GM18951 (cell line): ENCODE data around the gene DNAJC12.
"Not testable (repeated sequence)": the region's sequence is repeated elsewhere in the genome, so short reads cannot be mapped to it uniquely, and the experiment has no call there.

Source experiments
- POLR2A ChIP-seq: IDR thresholded peaks from 4 replicates; pipeline ENCODE4 v1.6.1; 2011; ENCODE audit warnings: mild to moderate bottlenecking; ENCODE audit not compliant: insufficient read length, insufficient read depth; ENCODE audit errors: extremely low read depth
- in situ Hi-C: fragments of 300-500 bp; cut with MboI; formaldehyde crosslinking; loops from one replicate; pipeline ENCODE4 v1.12.0; 2022; ENCODE audit warnings: low sequenced_read_pairs, mixed read lengths, inconsistent platforms; ENCODE audit not compliant: unreplicated experiment

The DNAJC12 gene

GRCh38 chr10:67779465-67780203, 58.4 kb downstream of the DNAJC12 start:
- in situ Hi-C loops = loop anchor here (5.0 kb wide), 1 partner anchor 82 kb away; the partner anchor contains the start of gene CTNNA3
- TF ChIP-seq POLR2A = no peak

GRCh38 chr10:67776371-67776770, 61.6 kb downstream of the DNAJC12 start:
- in situ Hi-C loops = loop anchor here (5.0 kb wide), 1 partner anchor 79 kb away; the partner anchor contains the start of gene CTNNA3
- TF ChIP-seq POLR2A = no peak

GRCh38 chr10:67775279-67775678, 62.7 kb downstream of the DNAJC12 start:
- in situ Hi-C loops = loop anchor here (5.0 kb wide), 1 partner anchor 78 kb away; the partner anchor contains the start of gene CTNNA3
- no peak for TF ChIP-seq POLR2A

GRCh38 chr10:67772894-67773511, 65.0 kb downstream of the DNAJC12 start:
- in situ Hi-C loops = no loop called here

DNA sequence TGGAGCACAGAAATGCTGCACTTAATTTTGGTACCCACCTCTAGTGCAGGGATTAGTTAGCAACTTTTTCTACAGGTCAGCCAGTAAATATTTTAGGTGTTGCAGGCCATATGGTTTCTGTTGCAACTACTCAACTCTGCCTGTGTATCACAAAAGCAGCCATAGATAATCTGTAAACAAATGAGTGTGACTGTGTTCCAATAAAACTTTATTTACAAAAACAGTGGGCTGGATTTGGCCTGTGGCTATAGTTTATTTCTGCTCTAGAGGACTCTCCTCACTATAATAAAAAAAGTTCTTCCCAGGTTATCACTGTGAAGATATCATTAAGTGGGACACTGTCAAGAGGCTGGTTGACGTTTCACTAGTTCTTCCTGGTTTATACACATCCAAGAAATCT, 65.8 kb downstream of the DNAJC12 start:
- TF ChIP-seq POLR2A = no peak
- in situ Hi-C loops = no loop called here

More at GRCh38 chr10:67772894-67773511, 65.0 kb downstream of the DNAJC12 start:
- TF ChIP-seq POLR2A = no peak

DNA sequence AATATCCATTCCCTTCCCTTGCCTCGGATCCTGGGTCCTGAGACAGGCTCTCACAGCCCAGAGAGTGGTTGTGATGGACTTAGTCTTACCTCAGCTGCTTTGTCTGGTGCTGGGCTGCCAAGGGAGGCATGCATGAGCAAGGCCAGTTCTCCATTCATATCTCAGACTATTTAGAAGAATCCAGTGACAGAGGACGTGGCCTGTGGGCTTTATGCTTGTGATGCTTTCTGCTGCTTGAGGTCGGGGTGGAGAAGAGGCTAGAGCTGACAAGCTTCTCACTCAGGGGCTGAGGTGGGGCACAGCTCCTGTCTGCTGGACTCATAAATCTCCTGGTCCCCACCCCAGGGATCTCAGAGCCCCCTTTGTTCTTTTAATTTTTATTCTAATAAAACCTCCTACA, 66.8 kb downstream of the DNAJC12 start:
- in situ Hi-C loops = no loop called here
- no peak for TF ChIP-seq POLR2A

GRCh38 chr10:67770537-67770936, 67.5 kb downstream of the DNAJC12 start:
- in situ Hi-C loops = no loop called here

GRCh38 chr10:67767244-67767643, 70.7 kb downstream of the DNAJC12 start:
- in situ Hi-C loops = no loop called here
- TF ChIP-seq POLR2A = no peak

More at GRCh38 chr10:67770537-67770936, 67.5 kb downstream of the DNAJC12 start:
- TF ChIP-seq POLR2A = no peak

DNA sequence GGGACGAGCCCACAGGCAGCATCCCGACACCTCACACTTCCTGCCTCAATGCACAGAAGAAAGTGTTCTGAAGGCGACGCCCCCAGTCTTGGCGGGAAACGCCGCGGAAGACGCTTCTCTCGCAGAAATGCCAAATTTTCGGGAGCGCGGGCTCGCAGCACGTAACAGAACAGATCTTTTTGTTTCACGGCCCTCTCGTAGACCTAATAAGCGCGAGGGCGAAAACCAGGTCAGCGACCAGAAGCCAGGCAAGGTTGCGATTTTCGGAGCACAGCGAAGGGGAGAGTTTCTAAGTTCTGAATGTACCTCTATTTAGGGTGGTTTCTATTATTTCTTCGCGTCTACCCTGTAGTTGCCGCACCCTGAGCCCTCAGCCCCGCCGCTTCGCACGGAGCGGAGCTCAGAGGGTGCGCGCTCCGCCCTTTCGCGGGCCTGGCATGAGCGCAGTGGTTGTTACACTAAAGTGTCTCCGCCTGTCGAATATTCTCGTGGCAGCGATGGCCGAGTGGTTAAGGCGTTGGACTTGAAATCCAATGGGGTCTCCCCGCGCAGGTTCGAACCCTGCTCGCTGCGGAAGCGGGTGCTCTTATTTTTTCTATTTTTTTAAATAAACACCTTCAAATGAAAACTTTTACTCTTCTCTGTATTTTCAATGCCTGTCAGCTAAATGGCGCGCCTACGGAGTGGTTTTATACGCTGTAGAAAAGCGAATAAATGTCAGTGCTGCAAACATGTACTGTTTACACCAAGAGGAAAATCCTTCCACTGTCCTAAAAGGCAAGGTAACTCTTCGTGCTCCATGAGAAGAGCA, 73.8 kb downstream of the DNAJC12 start:
- peak; percentile 26 for TF ChIP-seq POLR2A
- in situ Hi-C loops = no loop called here

GRCh38 chr10:67763499-67764011, 74.4 kb downstream of the DNAJC12 start:
- TF ChIP-seq POLR2A = peak; percentile 23
- in situ Hi-C loops = no loop called here

DNA sequence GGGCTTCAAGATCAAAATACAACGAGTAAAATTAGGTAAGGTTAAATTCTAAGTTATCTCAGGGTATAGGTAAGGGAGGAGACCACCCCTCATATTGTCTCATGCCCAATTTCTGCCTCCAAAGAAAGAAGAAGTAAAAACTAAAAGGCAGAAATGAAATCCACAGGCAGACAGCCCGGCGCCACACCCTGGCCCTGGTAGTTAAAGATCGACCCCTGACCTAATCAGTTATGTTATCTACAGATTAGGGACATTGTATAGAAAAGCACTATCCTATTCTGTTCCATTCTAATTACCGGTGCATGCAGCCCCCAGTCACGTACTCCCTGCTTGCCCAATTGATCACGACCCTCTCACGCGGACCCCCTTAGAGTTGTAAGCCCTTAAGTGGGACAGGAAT, 75.4 kb downstream of the DNAJC12 start:
- in situ Hi-C loops = not testable (repeated sequence)

DNA sequence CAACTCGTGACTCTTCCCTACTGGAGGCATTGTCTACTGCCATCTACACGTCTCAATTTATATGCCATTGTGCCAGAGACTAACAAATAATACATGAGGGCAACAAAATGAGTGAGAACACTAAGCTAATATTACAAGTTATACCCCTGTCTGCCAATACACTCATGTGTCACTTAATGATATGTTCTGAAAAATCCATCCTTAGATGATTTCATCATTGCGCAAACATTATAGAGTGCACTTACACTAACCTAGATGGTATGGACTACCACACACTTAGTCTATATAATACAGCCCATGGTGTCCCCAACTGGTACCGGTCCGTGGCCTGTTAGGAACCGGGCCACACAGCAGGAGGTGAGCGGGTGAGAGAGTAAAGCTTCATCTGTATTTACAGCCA, 77.7 kb downstream of the DNAJC12 start:
- in situ Hi-C loops = no loop called here
- no peak for TF ChIP-seq POLR2A
